SK-N-SH (cell line): ENCODE data around the gene COBL.

Source experiments
- CHD2 ChIP-seq: fragments of 150-350 bp; IDR thresholded peaks from 2 replicates; pipeline ENCODE4 v1.6.1; 2018; ENCODE audit warnings: low read length; ENCODE audit not compliant: partially characterized antibody
- CTCF ChIP-seq: fragments of 200-600 bp; sonication (generic); IDR thresholded peaks from 2 replicates; pipeline ENCODE4 v1.6.1; 2017; ENCODE audit warnings: antibody characterized with exemption, mild to moderate bottlenecking, moderate library complexity
- EZH2phosphoT487 ChIP-seq: fragments of 200-600 bp; sonication (generic); IDR thresholded peaks from 2 replicates; pipeline ENCODE4 v1.6.1; 2017; ENCODE audit warnings: low read depth, mixed run types, mild to moderate bottlenecking, antibody characterized with exemption, moderate library complexity, borderline replicate concordance
- GABPA ChIP-seq: IDR thresholded peaks from 2 replicates; pipeline ENCODE4 v1.4.0; 2012; ENCODE audit warnings: low read depth, mild to moderate bottlenecking
- MAX ChIP-seq: IDR thresholded peaks from 2 replicates; pipeline ENCODE4 v1.4.0; 2012; ENCODE audit warnings: low read depth
- POLR2AphosphoS5 ChIP-seq: IDR thresholded peaks from 2 replicates; pipeline ENCODE4 v1.6.1; 2012; ENCODE audit warnings: low read depth, low read length
- TCF12 ChIP-seq: IDR thresholded peaks from 2 replicates; pipeline ENCODE4 v1.4.0; 2012
- TEAD4 ChIP-seq: IDR thresholded peaks from 2 replicates; pipeline ENCODE4 v1.4.0; 2012; ENCODE audit warnings: mild to moderate bottlenecking, borderline replicate concordance; ENCODE audit not compliant: insufficient read depth
- YY1 ChIP-seq: IDR thresholded peaks from 2 replicates; pipeline ENCODE4 v1.4.0; 2012; ENCODE audit warnings: low read depth, mild to moderate bottlenecking

- no peak for TF ChIP-seq CHD2
- no peak for TF ChIP-seq CTCF
- TF ChIP-seq TCF12, result no peak
- no peak for TF ChIP-seq MAX
- TF ChIP-seq POLR2AphosphoS5, result no peak
- TF ChIP-seq EZH2phosphoT487, result no peak
- no peak for TF ChIP-seq TEAD4
- TF ChIP-seq YY1, result no peak
- TF ChIP-seq GABPA, result no peak
These were observed 105.8 kb downstream of the COBL start for GRCh38 chr7:51210766-51211165.
